Fibroblast of lung (primary cell): ENCODE data around the gene HDDC2.

Experiments used
- CTCF ChIP-seq, 2 donors: IDR thresholded peaks in 1 of 2; conservative IDR thresholded peaks in 1 of 2; 1 replicate in 1 of 2; 2 replicates in 1 of 2; pipeline ENCODE4 v1.5.1; 2011 to 2012; ENCODE audit warnings: low read length in 2 of 2, control low read depth in 1 of 2, inconsistent platforms in 1 of 2, low read depth in 1 of 2, mild to moderate bottlenecking in 1 of 2
- EZH2 ChIP-seq: IDR thresholded peaks from 2 replicates; pipeline ENCODE4 v1.5.1; 2012; ENCODE audit warnings: low read length, control low read depth, mild to moderate bottlenecking; ENCODE audit errors: missing control alignments

- no peak for TF ChIP-seq CTCF (conservative IDR thresholded peaks at IDR 0.05 in 1 of 2, IDR thresholded peaks at IDR 0.05 in 1 of 2; ENCODE audit: low read depth in 1 of 2, low read length in 2 of 2)
- no peak for TF ChIP-seq EZH2
Measured at GRCh38 chr6:125315548-125315947, 13.8 kb upstream of the HDDC2 start.
